ENCODE data around the gene GH2. TPM values are rescaled to one million over a fixed set of nuclear protein-coding genes. Genes with fewer than 3 reads are reported as not detected.
A peak's percentile ranks its signal among the peaks of the same experiment; 100 is the strongest.

The GH2 gene
- total RNA-seq, result not detected in 2 replicates
- long read RNA-seq, result 0 reads

DNA sequence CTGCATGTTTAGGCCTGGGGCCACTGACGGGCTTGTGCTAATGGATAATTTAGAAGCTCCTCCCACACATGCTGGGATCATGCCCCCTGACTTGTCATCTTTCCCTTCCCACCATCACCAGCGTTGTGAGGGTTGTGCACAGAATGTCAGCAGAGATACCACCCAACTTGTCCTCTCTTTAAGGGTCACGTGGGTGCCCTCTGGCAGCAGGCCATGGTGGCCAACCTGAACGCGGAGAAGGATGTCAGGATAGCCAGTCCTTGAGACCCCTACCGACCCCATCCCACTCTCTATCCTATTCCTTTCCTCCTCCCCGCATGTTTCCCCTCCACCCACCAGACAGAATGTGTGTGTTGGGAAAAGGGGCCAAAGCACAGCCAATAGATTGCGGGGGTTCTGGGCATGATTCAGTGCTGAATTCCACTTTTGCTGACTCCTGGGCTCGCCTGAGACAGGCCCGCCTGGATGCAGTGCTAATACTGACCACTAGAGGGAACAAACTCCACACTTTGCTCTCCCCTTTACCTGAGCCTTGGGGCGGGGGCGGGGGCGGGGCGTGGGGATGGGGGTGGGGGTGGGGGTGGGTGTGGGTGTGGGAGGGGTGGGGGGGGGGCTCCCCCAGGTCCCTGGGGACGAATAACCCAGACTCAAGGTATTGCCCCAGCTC is at the start of gene GH2:
Gene GH2, minus strand, starts transcription at position 10 of the 667 bp plus-strand sequence. CDS start 143 bp downstream, outside the sequence.
- Mint-ChIP-seq H3K27ac (ENCODE audit: unreplicated experiment) (no peak within 1 kb of the TSS), H3K27me3 (ENCODE audit: unreplicated experiment) (peaks cover 35% of the 10 kb centered on the region), H3K9me3 (ENCODE audit: unreplicated experiment) (no peaks in the 10 kb centered on the region), H3K4me3 (ENCODE audit: unreplicated experiment) (no peak within 1 kb of the TSS), H3K36me3 (ENCODE audit: unreplicated experiment) (no peaks in the 10 kb centered on the region), H3K4me1 (ENCODE audit: unreplicated experiment) (no peaks in the 10 kb centered on the region)
- TF ChIP-seq, protein P1, sequence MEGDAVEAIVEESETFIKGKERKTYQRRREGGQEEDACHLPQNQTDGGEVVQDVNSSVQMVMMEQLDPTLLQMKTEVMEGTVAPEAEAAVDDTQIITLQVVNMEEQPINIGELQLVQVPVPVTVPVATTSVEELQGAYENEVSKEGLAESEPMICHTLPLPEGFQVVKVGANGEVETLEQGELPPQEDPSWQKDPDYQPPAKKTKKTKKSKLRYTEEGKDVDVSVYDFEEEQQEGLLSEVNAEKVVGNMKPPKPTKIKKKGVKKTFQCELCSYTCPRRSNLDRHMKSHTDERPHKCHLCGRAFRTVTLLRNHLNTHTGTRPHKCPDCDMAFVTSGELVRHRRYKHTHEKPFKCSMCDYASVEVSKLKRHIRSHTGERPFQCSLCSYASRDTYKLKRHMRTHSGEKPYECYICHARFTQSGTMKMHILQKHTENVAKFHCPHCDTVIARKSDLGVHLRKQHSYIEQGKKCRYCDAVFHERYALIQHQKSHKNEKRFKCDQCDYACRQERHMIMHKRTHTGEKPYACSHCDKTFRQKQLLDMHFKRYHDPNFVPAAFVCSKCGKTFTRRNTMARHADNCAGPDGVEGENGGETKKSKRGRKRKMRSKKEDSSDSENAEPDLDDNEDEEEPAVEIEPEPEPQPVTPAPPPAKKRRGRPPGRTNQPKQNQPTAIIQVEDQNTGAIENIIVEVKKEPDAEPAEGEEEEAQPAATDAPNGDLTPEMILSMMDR (IDR thresholded peaks at IDR 0.05), result peak; percentile 55
- no peak for DNase-seq (ENCODE audit: extremely low spot score, unreplicated experiment)

DNA sequence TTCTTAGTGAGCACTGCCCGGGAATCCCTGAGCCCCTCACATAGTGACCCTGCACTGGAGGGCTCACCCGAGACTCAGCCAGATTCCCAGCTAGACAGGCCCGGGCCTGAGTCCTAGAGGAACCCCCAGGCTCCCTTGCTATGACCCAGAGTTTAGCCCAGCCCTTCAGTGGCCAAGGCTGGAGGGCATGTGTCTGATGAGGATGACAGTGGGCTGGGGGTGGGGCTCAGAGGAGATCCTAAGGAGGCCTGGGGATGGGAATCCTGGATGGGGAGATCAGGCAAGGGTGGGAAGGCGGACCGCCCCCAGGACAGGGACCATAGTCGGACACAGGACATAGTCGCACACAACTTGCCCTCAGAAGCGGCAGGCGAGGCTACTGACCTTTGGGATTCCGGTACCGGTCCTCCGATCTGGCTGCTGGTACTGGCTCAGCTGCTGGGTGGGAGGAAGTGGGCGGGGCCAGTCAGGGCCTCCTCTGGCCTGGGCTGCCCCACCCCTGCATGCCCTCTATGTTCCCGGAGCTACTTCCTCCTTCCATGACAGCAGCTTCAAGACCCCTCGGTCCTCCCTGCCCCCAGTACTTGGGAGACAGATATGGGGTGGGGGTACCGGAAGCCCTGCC is 49.3 kb upstream of the GH2 start:
- no peak overlapping the region for H3K27ac Mint-ChIP-seq (ENCODE audit: unreplicated experiment)
- no peaks in the 10 kb centered on the region for H3K9me3 Mint-ChIP-seq (ENCODE audit: unreplicated experiment)
- peaks cover 4% of the 10 kb centered on the region for H3K4me1 Mint-ChIP-seq (ENCODE audit: unreplicated experiment)
- H3K4me3 Mint-ChIP-seq (ENCODE audit: unreplicated experiment), result no peak overlapping the region
- H3K36me3 Mint-ChIP-seq (ENCODE audit: unreplicated experiment), result no peaks in the 10 kb centered on the region
- H3K27me3 Mint-ChIP-seq (ENCODE audit: unreplicated experiment), result peaks cover 12% of the 10 kb centered on the region
- no peak for DNase-seq (ENCODE audit: extremely low spot score, unreplicated experiment)
- TF ChIP-seq, protein P1 (IDR thresholded peaks at IDR 0.05), result no peak

DNA sequence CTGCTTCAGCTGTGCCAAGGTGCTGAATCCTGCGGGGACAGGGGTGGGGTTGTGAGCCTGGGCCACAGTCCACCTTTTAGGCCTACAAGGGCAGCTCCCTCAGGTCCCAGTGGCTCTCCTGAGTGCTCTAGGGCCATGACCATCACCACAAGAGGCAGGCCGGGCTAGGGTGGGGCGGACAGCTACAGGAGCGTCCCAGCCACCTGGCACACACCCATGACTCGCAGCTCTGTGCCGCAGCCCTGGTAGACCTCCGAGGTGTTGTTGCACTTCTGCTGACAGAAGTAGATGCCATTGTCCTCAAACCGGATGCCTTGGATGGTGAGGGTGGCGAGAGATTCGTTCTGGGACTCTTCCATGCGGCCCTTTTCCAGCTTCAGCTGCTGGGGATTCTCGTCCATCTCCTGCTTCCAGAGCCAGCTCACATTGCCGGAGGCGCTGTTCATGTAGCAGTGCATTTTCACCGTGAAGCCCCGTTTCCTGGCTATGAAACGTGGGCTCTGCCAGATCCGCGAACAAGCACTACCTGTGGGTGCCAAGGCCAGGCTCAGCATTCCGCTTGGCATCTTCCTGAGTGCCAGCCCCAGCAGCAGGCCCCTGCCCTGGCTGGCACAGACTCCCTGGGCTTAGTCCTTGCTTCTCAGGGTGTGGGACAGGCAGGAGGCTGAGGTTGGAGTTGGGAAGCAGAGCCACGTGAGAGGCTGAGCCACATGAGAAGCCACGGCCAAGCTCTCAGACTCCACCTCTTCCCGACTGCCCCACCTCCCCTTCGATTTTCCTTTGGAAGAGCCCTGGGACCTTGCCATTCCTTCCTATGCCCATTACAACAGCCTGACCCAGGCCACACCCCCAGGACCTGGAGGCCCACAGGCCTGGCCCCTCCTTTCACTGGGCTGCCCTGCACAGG is 48.4 kb upstream of the GH2 start:
- TF ChIP-seq, protein P1 (IDR thresholded peaks at IDR 0.05), result no peak
- Mint-ChIP-seq H3K36me3 (ENCODE audit: unreplicated experiment) (no peaks in the 10 kb centered on the region), H3K4me3 (ENCODE audit: unreplicated experiment) (no peak overlapping the region), H3K4me1 (ENCODE audit: unreplicated experiment) (peaks cover 4% of the 10 kb centered on the region), H3K9me3 (ENCODE audit: unreplicated experiment) (no peaks in the 10 kb centered on the region), H3K27me3 (ENCODE audit: unreplicated experiment) (peaks cover 4% of the 10 kb centered on the region), H3K27ac (ENCODE audit: unreplicated experiment) (no peak overlapping the region)
- DNase-seq (ENCODE audit: extremely low spot score, unreplicated experiment), result no peak

DNA sequence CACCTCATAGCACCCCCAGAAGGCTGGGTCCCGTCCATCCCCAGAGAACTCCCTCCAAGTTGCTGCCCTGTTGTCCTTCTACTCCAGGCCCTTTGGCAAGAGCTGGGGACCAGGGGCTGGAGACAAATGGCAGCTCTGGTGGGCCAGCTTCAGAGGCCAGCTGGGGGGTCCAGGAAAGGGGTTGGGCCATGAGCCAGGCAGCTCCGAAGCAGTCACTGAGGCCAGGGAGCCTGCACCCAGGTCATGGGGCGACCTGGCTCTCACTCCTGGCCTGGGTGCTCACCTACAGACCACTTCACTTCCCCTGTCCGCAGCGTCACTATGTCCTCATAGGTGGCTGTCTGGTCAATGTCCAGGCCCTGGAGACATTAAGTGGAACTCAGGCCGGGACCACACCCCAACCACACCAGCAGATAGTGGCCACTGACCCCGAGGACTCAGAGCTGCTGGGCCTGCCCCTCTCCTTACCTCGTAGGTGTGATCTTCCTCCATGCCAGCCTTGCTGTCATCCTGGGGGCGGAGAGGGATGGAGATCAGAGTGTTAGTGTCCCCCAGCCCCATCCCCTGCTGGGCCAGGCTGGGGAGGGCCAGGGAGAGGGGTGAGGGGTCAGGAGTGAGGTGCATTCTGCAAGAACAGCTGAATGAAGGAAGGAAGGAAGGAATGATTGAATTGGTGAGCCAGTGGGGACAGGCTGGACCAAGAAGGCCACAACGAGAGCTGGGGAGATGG is 47.4 kb upstream of the GH2 start:
- DNase-seq (ENCODE audit: extremely low spot score, unreplicated experiment), result no peak
- Mint-ChIP-seq H3K4me1 (ENCODE audit: unreplicated experiment) (peaks cover 4% of the 10 kb centered on the region), H3K4me3 (ENCODE audit: unreplicated experiment) (no peak overlapping the region), H3K27ac (ENCODE audit: unreplicated experiment) (no peak overlapping the region), H3K27me3 (ENCODE audit: unreplicated experiment) (no peaks in the 10 kb centered on the region), H3K36me3 (ENCODE audit: unreplicated experiment) (no peaks in the 10 kb centered on the region), H3K9me3 (ENCODE audit: unreplicated experiment) (no peaks in the 10 kb centered on the region)
- TF ChIP-seq, protein P1 (IDR thresholded peaks at IDR 0.05), result no peak
